HG03139 (cell line): Measurements from ENCODE around the gene COG8.
A peak's percentile ranks its signal among the peaks of the same experiment; 100 is the strongest.

Experiments
- ATAC-seq: cut with Tn5 transposase; IDR thresholded peaks from one replicate; pipeline ENCODE4 v1.9.1; 2021; ENCODE audit not compliant: unreplicated experiment

Gene COG8

DNA sequence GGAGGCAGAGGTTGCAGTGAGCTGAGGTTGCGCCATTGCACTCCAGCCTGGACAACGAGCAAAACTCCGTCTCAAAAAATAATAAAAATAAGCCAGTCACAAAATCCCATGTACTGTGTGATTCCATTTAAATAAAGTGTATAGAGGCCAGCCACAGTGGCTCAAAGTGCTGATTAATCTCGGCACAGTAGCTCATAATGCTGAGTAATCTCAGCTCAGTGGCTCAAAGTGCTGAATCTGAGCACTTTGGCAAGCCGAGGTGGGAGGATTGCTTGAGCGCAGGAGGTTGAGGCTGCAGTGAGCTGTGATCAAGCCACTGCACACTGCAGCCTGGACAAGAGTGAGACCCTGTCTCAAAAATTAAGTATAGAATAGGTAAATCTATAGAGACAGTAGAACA, 7.3 kb upstream of the COG8 start:
- no peak for ATAC-seq

DNA sequence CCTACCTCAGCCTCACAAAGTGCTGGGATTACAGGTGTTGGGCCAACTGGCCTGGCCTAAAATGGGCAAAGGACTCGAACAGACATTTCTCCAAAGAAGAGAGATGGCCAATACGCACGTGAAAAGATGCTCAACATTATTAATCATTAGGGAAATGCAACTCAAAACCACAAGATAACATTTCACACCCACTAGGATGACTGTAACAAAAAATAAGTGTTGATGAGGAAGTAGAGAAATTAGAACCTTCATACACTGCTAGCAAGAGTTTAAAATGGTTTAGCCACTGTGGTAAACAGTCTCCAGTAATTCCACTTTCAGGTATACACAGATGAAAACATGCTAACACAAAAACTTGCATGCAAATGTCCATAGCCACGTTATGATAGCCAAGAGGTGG, 6.6 kb upstream of the COG8 start:
- no peak for ATAC-seq

DNA sequence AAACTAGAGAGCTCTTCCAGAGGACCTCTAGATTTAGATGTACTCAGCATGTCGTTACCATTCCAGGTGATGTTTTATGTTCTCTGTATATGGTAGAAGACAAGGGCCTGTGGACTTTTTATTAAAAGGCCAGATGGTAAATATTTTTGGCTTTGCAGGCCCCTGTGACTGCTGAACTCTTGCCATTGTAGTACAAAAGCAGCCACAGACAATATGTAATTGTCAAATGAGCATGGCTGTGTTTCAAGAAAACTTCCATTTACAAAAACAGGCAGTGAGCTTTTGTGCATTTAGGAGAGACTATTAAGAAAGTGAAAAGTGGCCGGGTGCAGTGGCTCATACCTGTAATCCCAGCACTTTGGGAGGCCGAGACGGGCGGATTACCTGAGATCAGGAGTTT, 4.8 kb upstream of the COG8 start:
- ATAC-seq = no peak

DNA sequence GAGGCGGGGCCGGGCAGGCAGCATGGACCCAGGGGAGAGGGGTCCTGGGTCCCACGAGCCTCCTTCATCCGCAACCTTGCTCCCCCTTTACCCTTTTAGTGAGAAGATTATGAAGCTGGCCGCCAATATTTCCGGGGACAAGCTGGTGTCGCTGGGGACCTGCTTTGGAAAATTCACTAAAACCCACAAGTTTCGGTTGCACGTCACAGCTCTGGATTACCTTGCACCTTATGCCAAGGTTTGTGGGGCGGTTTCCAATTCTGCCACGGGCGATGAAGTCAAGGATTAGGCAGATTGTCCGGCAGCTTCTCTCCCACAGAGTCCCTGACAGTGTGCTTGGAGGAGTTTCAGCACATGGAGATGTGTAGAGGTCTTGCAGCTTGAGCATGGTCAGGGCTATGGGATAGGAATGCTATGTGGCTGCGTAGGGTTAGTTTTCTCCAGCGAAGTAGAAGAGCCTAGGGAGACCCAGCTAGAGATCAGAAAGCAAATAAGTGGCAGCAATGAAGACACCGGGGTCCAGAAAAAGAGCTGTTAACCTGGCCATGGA, 806 bp upstream of the COG8 start:
- ATAC-seq = peak; percentile 2

DNA sequence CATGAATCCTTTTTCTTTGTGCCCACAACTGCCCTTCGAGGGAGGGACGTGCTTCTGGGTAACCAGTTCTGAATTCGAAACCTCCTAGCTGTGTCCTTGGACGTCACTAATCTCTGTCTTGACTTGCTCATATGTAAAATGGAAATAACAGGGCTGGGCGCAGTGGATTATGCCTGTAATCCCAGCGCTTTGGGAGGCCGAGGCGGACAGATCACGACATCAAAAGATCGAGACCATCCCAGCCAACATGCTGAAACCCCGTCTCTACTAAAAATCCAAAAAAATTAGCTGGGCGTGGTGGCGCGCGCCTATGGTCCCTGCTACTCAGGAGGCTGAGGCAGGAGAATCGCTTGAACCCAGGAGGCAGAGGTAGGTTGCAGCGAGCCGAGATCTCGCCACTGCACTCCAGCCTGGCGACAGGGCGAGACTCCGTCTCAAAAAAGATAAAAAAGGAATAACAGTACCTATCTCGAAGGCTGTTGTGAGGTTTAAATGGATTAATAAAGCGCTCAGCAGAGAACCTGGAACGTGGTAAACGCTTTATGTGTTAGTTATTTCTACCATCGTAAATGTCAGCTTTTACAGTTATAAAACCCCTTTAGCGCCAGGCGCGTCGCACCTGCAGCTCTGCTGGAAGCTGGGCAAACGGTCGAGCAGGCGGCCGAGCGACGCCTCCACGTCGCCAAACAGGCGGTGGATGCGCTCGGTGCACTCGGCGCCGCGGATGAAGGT, 641 bp downstream of the COG8 start:
- no peak for ATAC-seq

GRCh38 chr16:69334696-69335095, 4.7 kb downstream of the COG8 start:
- no peak for ATAC-seq

- peak; percentile 86 for ATAC-seq
Observed at GRCh38 chr16:69330286-69331109, 8.9 kb downstream of the COG8 start, which contains the start of gene PDF. TSS of gene PDF (minus strand) at chr16:69330588. CDS start at chr16:69330570, 18 bp downstream.

- ATAC-seq = peak; percentile 28
Observed at GRCh38 chr16:69329369-69330285, 9.7 kb downstream of the COG8 start.

DNA sequence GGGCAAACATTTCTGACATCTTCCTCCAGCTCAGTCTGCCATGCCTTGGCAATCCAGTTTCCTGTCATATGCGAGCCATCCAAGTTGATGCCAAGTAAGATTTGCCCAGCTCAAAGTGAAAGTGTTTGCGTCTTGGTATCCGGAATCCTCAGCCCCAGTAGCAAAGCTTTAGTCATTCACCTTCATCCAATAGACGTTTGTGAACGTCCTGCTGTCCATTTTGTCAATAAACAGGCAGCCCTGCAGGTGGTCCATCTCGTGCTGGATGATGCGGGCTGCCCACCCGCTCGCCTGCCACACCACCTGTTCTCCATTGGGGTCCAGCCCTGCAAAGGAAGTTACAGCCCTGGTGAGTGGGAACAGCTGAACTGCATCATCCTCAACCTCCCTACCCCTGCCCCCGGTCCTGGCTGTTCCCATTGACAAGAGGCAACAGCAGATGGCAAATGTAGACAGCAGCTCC, 10.5 kb downstream of the COG8 start:
- no peak for ATAC-seq

GRCh38 chr16:69327585-69328310, 11.6 kb downstream of the COG8 start:
- no peak for ATAC-seq

- ATAC-seq = no peak
Observed at GRCh38 chr16:69326172-69326873, 13.0 kb downstream of the COG8 start.

GRCh38 chr16:69325784-69326171, 13.6 kb downstream of the COG8 start:
- ATAC-seq = no peak

DNA sequence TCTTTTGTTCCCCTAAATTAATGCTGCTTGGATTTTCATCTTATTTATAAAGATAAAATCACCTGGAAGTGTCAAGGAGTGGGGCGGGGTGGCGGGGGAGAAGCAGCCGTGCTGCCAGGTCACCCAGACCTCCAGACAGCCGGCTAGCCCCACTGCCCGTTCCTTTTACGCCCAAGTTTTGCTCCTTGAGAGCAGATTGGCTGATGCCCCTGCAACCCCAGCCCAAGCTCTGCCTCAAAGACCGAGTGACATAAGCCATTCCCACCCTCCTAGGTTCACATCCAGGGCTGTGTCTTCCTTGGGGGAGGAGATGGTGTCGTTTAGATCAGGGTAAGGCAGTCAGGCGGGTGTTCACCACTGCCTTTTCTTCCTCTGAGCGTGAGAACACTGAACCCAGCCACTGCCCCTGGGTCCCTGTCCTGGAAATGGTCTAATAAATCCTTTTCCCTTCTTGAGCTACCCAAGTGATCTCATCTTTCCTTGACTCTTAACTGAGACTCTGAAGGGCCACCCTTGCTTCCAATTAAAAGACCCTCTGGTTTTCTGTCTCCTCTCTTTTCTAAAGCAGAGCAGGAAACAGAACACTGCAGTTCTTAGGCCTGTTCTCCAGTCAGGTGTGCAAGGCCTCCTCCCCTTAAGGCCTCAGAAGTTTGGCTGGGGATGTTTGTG, 14.6 kb downstream of the COG8 start:
- ATAC-seq = no peak

DNA sequence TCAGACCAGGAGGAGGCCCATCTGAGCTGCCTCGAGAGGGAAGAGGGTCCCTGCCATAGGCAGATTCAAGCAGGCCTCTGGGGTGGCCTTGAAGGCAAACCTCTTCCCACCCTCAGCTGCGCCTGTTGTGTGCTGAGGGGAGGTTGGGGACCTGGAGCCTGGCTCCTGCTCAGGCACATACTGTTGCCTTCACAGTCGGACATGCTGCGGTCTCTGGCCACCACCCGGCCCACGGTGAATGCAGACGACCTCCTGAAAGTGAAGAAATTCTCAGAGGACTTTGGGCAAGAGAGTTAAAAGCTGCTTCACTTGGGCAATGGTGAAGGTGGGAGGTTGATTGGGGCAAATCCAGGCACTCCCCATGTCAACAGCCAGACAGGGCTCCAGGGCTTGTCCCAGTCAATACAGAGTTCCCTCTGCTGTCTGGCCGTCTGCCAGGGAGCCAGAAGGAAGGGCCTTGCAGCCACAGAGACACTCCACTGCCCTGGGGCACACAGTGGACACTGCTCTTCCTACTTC, 15.3 kb downstream of the COG8 start:
- ATAC-seq = no peak

DNA sequence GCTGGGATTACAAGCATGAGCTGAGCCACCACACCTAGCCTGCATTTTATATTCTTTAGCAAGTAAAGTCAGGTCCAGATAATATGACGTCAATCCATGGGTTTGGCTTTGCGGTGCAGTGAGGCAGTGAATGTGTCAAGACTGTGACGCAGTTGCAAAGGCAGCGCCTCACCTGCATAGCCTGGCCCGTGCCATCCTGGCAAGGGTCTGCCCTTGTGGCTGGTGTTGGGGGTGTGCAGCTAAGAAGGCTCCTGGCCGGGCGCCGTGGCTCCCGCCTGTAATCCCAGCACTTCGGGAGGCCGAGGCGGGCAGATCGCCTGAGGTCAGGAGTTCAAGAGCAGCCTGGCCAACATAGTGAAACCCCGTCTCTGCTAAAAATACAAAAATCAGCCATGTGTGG, 15.9 kb downstream of the COG8 start:
- ATAC-seq = no peak

GRCh38 chr16:69322343-69322742, 17.0 kb downstream of the COG8 start:
- ATAC-seq = no peak

- ATAC-seq = no peak
Observed at GRCh38 chr16:69321080-69321479, 18.3 kb downstream of the COG8 start.

DNA sequence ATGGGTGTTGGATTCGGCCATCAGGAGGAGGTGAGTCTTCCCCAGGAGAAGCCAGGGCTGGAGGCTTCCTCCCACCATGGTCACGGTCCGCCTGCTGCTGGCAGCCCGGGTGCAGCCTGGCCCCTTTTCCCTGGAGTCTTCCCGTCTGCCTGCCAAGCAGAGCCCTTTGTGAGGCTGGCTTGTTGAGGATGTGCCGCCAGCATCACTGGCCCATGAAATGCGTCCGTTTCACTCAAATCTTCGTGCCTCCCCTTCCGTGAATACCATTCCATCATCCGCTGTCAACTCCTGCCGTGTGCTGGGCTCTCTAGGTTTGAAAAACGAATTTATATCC, 18.7 kb downstream of the COG8 start:
- no peak for ATAC-seq
